Psoas muscle (tissue), 8 donors: Measurements from ENCODE around the gene CDK14. TPM values are rescaled to one million over a fixed set of nuclear protein-coding genes. Genes with fewer than 3 reads are reported as not detected.

ENCODE experiments used
- ATAC-seq, 4 donors: fragments of 200-7000 bp; cut with Tn5 transposase; one replicate each; pipeline ENCODE4 v1.9.1; 2020; ENCODE audit warnings: moderate library complexity in 3 of 4, mild to moderate bottlenecking in 2 of 4
- DNase-seq, 2 donors: peaks; one replicate each; pipeline ENCODE4 v3.0.0-alpha.2; 2020
- H3K27ac ChIP-seq: fragments of 200-600 bp; one replicate; pipeline ENCODE4 v1.8.0; 2022
- H3K27me3 ChIP-seq, 3 donors: fragments of 200-600 bp in 1 of 3; one replicate each; pipeline versions ENCODE4 v1.6.1 to v1.8.0; 2013 to 2022; ENCODE audit warnings: low read length in 2 of 3, mild to moderate bottlenecking in 2 of 3, moderate library complexity in 1 of 3; ENCODE audit not compliant: insufficient read depth in 3 of 3
- H3K36me3 ChIP-seq, 2 donors: fragments of 200-600 bp in 1 of 2; one replicate each; pipeline versions ENCODE4 v1.6.1 to v1.8.0; 2013 to 2022; ENCODE audit warnings: low read depth in 1 of 2, mild to moderate bottlenecking in 1 of 2, moderate library complexity in 1 of 2; ENCODE audit not compliant: insufficient read depth in 1 of 2
- H3K4me1 ChIP-seq: fragments of 200-600 bp; one replicate; pipeline ENCODE4 v1.8.0; 2022
- H3K4me3 ChIP-seq: fragments of 200-600 bp; one replicate; pipeline ENCODE4 v1.8.0; 2022; ENCODE audit warnings: mild to moderate bottlenecking
- H3K9me3 ChIP-seq: fragments of 200-600 bp; one replicate; pipeline ENCODE4 v1.8.0; 2022
- WGBS, 3 donors: extraction: QIAGEN DNeasy Blood & Tissue Kit; methylation state at CpG; one replicate each; pipeline versions ENCODE4 v1.1.6 to v1.1.7; 2013; 5-methylcytosine and 5-hydroxymethylcytosine counted together
- intact Hi-C, 2 donors: fragments of 100-400 bp; cut with DNase I; formaldehyde crosslinking; loops; one replicate each; pipeline versions ENCODE4 v1.11.0 to v1.14.2; 2022
- polyA plus RNA-seq, 3 donors: library from polyadenylated mRNA; stranded (reverse); fragments of 200-250 nt; gene quantifications; one replicate each; pipeline ENCODE4 v1.2.3, GENCODE V29; 2013
- total RNA-seq, 4 donors: library from RNA; stranded (reverse); fragmentation: NEBNext Ultra II Directional in 2 of 4; extraction: Animal tissue kit (Norgen Biotek cat#: 25700) in 2 of 4; gene quantifications; one replicate each; pipeline versions ENCODE4 v1.2.1 to v1.2.4, GENCODE V29; 2021 to 2023
- TF ChIP-seq, protein P1 (sequence below): fragments of 200-600 bp; IDR thresholded peaks from one replicate; pipeline ENCODE4 v1.8.0; 2022; ENCODE audit warnings: antibody characterized with exemption
- donor health status: healthy with polysubstance abuse.
- donor health status: DM: no; HTN: no; CAD: no; lungs with moderate emphysema.
- donor health status: Bipolar disorder and iron deficiency.
- donor health status: healthy.
- donor health status: DM: yes; HTN: yes; CAD: no.
- donor health status: DM: no; HTN: no; CAD: no.
- donor health status: DM: no; HTN: no; CAD: no.
- donor health status: DM: yes; HTN: yes; CAD: no.

Gene CDK14
- total and polyA plus RNA-seq, 7 donors: 1.7 to 16.6 (median 10.6) TPM

DNA sequence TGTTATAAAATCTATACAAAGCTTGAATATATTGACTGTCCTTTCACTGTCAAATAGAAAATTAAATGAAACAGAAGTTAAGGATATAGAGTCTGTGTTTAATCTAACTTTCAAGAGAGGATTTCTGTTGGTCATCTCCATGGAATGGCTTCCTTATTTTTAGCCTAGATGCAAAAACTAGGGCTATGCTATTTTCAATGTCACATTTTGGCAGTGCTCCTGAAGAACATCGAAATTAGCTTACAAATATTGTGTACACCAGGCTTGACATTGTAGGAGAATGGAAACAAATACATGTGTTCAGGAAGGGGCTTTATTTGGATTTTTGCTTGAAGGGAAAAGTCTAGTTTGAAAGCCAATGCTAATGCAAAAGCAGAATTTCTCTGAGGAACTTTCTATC is 295.4 kb downstream of the CDK14 start:
- 21 to 49% (median 26%) methylated on average over 1 of the region's 1 CpG for WGBS, 3 donors
- H3K36me3 ChIP-seq: no peaks in the 10 kb centered on the region
- ATAC-seq: no peak
- intact Hi-C loops: no loop called here
- DNase-seq: no peak
- no peak overlapping the region for H3K27ac ChIP-seq
- H3K4me1 ChIP-seq: peaks cover 3% of the 10 kb centered on the region
- no peaks in the 10 kb centered on the region for H3K27me3 ChIP-seq
- H3K4me3 ChIP-seq: no peak overlapping the region
- TF ChIP-seq, protein P1, sequence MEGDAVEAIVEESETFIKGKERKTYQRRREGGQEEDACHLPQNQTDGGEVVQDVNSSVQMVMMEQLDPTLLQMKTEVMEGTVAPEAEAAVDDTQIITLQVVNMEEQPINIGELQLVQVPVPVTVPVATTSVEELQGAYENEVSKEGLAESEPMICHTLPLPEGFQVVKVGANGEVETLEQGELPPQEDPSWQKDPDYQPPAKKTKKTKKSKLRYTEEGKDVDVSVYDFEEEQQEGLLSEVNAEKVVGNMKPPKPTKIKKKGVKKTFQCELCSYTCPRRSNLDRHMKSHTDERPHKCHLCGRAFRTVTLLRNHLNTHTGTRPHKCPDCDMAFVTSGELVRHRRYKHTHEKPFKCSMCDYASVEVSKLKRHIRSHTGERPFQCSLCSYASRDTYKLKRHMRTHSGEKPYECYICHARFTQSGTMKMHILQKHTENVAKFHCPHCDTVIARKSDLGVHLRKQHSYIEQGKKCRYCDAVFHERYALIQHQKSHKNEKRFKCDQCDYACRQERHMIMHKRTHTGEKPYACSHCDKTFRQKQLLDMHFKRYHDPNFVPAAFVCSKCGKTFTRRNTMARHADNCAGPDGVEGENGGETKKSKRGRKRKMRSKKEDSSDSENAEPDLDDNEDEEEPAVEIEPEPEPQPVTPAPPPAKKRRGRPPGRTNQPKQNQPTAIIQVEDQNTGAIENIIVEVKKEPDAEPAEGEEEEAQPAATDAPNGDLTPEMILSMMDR: no peak
- H3K9me3 ChIP-seq: no peaks in the 10 kb centered on the region

DNA sequence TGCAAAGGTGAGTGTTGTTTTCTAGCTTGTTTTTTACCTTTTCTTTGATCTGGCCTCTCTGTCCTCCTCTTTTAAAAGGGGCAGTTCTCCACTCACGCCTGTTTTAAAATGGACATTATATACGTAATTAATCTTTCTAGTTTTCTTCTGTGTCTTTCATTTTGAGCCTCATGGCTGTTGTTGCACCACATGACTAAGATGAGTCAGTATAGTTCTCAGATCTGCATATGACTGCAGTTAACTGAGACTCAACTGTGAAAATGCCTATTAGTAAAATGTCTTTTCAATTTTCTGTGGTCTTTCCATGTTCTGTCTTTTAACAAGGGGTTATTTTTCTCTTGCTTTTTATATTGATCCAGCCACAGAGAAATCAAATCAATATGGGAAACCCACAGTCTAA is 296.1 kb downstream of the CDK14 start:
- Histone ChIP-seq H3K9me3 (no peaks in the 10 kb centered on the region), H3K27ac (no peak overlapping the region), H3K4me1 (no peaks in the 10 kb centered on the region), H3K27me3 (no peaks in the 10 kb centered on the region), H3K4me3 (no peak overlapping the region), H3K36me3 (no peaks in the 10 kb centered on the region)
- ATAC-seq: no peak
- DNase-seq: no peak
- WGBS, 3 donors: 94 to 98% (median 98%) methylated on average over 2 of the region's 2 CpGs
- TF ChIP-seq, protein P1: no peak
- intact Hi-C loops: no loop called here

DNA sequence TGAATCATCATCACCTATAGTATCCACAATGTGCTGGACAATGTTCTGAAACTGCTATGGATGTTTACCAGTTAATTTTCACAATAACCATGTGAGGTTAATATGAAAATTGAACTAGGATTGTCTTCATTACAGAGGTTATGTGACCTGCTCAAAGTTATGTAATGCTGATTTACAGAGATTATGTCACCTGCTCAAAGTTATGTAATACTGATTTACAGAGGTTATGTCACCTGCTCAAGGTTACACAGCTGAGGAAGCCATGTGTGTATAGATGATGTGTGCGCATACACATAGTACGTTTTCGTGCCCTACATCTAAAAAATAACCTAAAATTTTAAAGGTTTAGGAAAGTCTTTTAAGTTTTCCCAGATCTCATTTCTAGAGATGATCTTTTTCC is 298.0 kb downstream of the CDK14 start:
- ATAC-seq (no peak), DNase-seq (no peak)
- H3K27me3 ChIP-seq: no peaks in the 10 kb centered on the region
- H3K4me1 ChIP-seq: peaks cover 4% of the 10 kb centered on the region
- no peak overlapping the region for H3K4me3 ChIP-seq
- TF ChIP-seq, protein P1: no peak
- 89 to 96% (median 94%) methylated on average over 3 of the region's 3 CpGs for WGBS, 3 donors
- H3K36me3 ChIP-seq: no peaks in the 10 kb centered on the region
- H3K27ac ChIP-seq: no peak overlapping the region
- intact Hi-C loops: no loop called here
- H3K9me3 ChIP-seq: no peaks in the 10 kb centered on the region

DNA sequence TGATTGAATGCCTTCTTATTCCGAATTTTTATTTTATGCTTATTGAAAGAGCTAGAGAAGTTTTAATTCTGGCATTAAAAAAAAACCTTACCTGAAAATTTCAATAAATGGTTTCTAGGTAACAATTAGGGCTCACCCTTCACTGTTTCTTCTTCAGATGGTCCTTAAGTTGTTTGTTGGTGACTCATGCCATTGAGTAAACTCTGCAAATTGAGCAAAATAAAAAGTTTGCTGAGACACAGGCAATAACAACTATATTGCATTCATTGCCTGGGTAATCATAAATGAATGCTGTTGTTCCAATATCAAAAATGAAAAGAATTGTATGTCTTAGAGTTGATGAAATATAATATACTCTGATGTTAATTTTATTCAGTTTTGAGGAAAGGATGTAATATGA is 300.3 kb downstream of the CDK14 start:
- H3K27ac ChIP-seq: no peak overlapping the region
- H3K4me1 ChIP-seq: peaks cover 4% of the 10 kb centered on the region
- TF ChIP-seq, protein P1: no peak
- 81 to 100% (median 88%) methylated on average over 1 of the region's 1 CpG for WGBS, 3 donors
- no peaks in the 10 kb centered on the region for H3K9me3 ChIP-seq
- intact Hi-C loops: no loop called here
- H3K4me3 ChIP-seq: no peak overlapping the region
- ATAC-seq: no peak
- H3K36me3 ChIP-seq: no peaks in the 10 kb centered on the region
- no peaks in the 10 kb centered on the region for H3K27me3 ChIP-seq
- no peak for DNase-seq

DNA sequence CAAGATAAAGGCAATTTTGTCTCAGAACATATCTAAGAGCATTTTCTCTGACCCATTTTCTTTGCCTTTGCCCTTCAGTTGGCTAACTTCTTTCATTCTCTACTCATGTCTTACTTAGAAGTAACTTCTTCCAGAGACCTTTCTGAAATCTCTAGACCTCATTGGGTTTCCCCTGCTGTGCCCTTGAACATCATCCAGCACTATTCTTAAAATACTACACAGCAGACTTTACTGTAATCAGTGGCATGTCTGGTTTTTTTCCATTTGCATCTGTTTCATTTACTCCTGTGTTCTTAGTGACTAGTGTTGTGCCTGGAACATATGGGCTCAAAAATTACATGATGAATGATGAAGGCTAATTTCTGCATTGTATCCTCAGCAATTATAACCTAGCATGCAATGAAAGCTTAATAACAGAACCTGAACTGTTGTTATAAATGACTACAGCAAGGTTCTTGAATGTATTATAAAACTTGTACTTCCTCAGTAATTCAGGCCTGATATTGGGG is 301.9 kb downstream of the CDK14 start:
- H3K9me3 ChIP-seq: no peaks in the 10 kb centered on the region
- DNase-seq: no peak
- H3K36me3 ChIP-seq: no peaks in the 10 kb centered on the region
- ATAC-seq: no peak
- H3K4me1 ChIP-seq: peaks cover 4% of the 10 kb centered on the region
- H3K4me3 ChIP-seq: no peak overlapping the region
- TF ChIP-seq, protein P1: no peak
- intact Hi-C loops: no loop called here
- no peaks in the 10 kb centered on the region for H3K27me3 ChIP-seq
- no peak overlapping the region for H3K27ac ChIP-seq
